Measurements from ENCODE around the gene INPP4B.

The INPP4B gene

GRCh38 chr4:142281999-142282398 lies 564.1 kb downstream of the INPP4B start:
- no peak for DNase-seq

GRCh38 chr4:142278663-142279062 lies 567.4 kb downstream of the INPP4B start:
- no peak for DNase-seq

DNA sequence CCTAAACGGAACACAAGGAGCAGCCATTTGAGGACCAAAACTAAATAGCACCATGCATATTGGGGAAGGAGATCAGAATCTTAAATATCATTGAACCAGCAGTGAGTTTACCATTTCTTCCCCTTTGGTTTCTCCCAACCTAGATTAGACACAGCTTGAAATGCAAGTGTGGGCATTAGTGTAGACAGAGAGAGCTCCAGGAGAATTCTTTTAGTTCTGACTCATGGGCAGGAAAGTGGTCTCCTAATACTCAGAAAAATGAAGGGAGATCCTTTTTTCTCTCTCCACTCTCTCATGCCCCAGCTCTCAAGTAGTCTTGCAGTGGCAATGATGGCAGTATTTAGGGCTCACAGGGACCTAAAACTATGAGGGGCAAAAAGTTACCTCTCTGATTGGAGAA lies 567.9 kb downstream of the INPP4B start:
- no peak for DNase-seq

GRCh38 chr4:142274137-142274536 lies 572.0 kb downstream of the INPP4B start:
- no peak for DNase-seq

GRCh38 chr4:142272452-142272851 lies 573.6 kb downstream of the INPP4B start:
- no peak for DNase-seq

DNA sequence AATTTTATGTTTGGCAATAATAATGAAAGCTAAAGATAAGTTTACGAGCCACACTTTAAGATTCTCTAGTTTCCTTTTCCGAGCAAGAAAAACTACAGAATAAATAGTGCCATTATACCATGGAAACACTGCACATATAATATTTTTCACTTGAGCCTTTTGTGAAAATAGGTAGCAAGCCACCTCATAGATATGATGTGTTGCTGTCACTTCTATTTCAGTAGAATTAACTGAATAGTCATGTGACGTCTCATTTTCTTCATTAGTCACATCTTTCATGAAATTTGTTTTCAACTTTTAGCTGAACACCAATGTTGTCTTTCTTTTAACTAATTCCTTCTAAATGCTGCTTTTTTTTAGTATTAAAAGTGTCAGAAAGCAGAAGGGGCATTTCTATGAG lies 574.3 kb downstream of the INPP4B start:
- no peak for DNase-seq

GRCh38 chr4:142267101-142267500 lies 579.0 kb downstream of the INPP4B start:
- DNase-seq, result no peak

DNA sequence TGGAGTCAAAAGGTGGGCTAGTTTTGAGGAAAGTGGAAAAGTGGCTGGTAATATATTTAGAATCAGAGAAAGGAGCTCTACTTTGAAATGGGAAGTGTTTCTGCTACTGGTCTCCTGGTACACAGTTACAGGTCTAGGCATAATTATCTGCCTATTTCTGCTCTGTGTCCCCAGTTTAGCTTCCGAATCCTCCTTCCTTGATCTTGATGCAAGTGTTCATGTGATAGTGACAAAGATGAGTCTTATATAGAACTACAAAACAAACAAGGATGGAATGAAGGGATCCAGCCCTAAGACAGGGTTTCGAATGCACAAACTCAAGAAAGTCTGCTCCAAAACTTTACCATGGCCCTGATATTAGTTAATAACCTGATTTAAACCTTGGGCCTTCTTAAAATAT lies 580.2 kb downstream of the INPP4B start:
- DNase-seq, result no peak

DNA sequence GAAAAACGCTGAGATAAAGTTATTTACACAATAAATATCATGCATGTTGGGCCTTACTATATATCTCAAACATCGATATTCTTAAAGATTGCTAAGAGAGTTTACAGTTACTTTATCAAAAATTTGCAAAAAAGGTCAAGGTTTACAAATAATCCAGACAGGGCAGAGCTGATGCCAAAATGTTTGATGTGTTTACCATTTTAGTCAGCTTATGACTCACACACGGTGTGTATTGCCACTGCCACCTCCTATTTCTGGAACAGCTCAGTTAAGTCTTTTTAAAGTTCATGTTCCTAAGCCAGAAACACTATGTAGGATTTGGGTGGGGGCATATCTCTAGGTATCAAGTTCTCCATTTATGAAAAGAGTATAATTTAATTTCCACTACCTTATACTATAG lies 580.6 kb downstream of the INPP4B start:
- no peak for DNase-seq

GRCh38 chr4:142264961-142265360 lies 581.1 kb downstream of the INPP4B start:
- no peak for DNase-seq

GRCh38 chr4:142262956-142263355 lies 583.1 kb downstream of the INPP4B start:
- DNase-seq, result no peak

DNA sequence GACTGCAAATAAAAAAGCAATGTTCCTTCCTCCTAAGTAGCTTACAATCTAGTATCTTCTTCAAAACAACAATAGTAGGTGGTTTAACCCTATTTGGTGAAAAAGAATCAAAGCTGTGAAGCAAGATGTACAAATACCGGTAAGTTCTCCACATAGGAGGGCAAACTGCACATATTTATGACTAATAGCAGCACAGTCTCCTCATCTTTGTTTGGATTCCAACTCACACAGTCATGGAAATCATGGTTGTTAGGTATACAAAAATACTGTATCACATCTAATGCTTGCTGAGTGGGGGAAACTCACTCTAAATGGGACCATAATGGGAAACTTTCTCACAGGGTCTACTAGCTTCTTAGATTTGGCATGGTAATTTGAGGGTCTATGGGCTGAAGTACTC lies 597.2 kb downstream of the INPP4B start:
- DNase-seq, result no peak

DNA sequence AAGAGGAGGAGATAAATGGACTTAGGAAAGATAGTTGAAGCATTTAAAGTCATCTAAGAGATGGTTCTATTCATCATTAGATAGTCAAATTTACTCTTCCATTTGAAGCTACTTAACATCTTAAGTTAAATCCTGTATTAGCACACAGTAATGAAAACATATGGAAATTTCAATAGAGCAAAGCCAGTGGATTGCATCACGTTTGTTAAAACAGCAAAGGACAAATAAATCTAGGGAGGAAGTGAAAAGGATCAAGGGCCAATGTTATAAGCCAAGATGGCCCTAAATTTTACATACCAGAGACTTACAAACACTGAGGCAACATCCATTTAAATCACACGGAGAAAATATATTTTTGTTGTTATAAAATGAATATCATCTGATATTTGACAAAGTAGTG lies 602.8 kb downstream of the INPP4B start:
- no peak for DNase-seq

- no peak for DNase-seq
Observed at GRCh38 chr4:142242156-142242555, 603.9 kb downstream of the INPP4B start.

GRCh38 chr4:142238589-142238988 lies 607.5 kb downstream of the INPP4B start:
- DNase-seq, result no peak

DNA sequence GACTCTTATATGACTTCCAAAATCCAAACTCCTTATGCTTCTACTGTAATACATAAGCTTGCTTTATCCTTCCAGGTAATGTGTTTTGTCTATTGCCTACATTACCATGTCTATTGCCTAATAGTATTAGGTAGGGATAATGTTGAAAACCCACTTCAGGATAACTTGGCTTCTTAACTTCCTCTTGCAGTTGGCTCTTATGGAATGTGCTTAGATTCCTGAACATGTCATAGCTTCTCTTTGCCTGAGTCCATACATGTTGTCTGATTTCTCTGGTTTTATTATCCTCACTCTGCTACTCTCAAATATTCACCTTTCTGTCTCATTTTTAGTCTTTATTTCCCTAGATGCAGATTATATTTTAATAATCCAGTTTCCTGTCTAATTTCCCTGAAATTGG lies 609.8 kb downstream of the INPP4B start:
- no peak for DNase-seq

- no peak for DNase-seq
Observed at GRCh38 chr4:142231787-142232186, 614.3 kb downstream of the INPP4B start.

DNA sequence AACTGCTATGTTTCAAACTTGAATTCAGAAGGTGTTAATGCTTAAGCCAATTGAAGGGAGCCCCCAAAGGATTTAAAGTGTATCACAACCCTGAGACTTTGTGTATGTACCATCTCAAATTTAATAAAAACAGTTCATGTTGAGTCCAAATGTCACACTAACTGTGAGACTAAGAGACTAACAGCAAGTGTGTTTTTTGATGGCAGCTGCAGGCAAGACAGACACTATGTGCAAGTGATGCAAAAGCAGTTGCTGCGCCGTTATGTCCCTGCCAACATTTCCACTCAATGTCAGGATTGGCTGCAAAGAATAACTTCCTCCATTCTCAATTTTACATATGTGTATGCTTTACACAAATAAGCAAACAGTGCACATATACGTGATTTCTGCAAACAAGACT lies 615.1 kb downstream of the INPP4B start:
- DNase-seq, result no peak

GRCh38 chr4:142226014-142226413 lies 620.1 kb downstream of the INPP4B start:
- no peak for DNase-seq

DNA sequence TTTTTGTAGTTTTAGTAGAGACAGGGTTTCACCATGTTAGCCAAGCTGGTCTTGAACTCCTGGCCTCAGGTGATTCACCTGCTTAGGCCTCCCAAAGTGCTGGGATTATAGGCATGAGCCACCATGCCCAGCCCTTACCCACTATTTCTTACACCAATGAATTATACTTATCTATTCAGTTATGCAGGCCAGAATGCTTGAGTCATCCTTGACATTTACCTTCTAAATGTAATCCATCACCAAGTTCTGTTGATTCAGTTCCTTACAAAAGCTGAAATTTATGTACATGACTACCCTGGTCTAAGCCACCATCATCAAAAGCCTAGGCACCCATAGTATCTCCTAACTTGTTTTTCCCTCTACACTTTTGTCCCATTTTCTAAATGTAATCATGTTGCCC lies 624.0 kb downstream of the INPP4B start:
- DNase-seq, result no peak

GRCh38 chr4:142218726-142219125 lies 627.4 kb downstream of the INPP4B start:
- no peak for DNase-seq

- no peak for DNase-seq
Observed at GRCh38 chr4:142211444-142211843, 634.7 kb downstream of the INPP4B start.

DNA sequence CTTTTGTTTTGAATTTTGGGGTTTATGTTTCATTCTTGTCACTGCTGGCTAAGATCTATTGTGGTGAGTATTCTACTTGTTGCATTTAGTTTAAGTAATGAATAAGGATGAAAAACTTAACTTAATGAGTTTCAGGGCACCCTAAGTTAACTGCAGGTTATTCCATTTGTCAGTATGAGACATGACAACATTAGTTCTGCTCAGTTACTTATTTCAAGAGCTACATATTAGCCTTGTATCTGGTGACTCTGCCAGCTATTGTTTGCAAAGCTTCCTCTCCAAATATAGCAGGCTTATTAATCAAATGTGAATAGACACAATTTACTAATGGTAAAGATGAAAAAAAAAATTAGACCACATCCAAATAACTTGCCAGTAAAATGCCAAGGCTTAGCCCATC lies 642.6 kb downstream of the INPP4B start:
- no peak for DNase-seq

- no peak for DNase-seq
Observed at GRCh38 chr4:142202404-142203332, 643.4 kb downstream of the INPP4B start.

DNA sequence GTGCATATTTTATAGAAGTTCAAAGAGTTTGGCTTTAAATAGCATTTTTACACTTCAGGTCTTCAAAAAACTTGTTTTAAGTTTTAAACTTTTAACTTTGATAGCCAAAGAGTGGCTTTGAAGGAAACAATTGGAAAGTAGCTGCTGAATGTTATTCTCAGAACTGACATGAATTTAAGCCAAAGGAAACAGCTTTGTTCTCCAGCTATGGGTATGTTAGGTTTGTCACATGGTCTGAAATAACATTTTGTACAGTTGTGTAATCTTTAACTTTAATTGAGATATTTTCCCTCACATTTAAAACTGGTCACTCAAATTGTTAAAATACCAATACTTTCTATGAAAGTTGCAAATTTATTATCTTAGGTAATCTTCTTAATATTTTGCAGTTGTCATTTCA lies 645.1 kb downstream of the INPP4B start:
- no peak for DNase-seq
